Glutamatergic neuron (in vitro differentiated cells): ENCODE data around the gene TOMM40L. TPM values are rescaled to one million over a fixed set of nuclear protein-coding genes. Genes with fewer than 3 reads are reported as not detected.

Experiments
- DNase-seq: peaks from one replicate; pipeline ENCODE4 v3.0.0; 2022
- H3K27ac Mint-ChIP-seq: one replicate; pipeline ENCODE4 v1.8.0; 2020; ENCODE audit warnings: mild to moderate bottlenecking, mixed read lengths, inconsistent platforms; ENCODE audit not compliant: unreplicated experiment
- H3K27me3 Mint-ChIP-seq: one replicate; pipeline ENCODE4 v1.8.0; 2020; ENCODE audit warnings: mild to moderate bottlenecking, moderate library complexity, mixed read lengths, inconsistent platforms; ENCODE audit not compliant: unreplicated experiment
- H3K36me3 Mint-ChIP-seq: one replicate; pipeline ENCODE4 v1.8.0; 2020; ENCODE audit warnings: mild to moderate bottlenecking, mixed read lengths, inconsistent platforms; ENCODE audit not compliant: unreplicated experiment
- H3K4me1 Mint-ChIP-seq: one replicate; pipeline ENCODE4 v1.8.0; 2020; ENCODE audit warnings: mild to moderate bottlenecking, low read depth, mixed read lengths, inconsistent platforms; ENCODE audit not compliant: unreplicated experiment
- H3K4me3 Mint-ChIP-seq: one replicate; pipeline ENCODE4 v1.8.0; 2020; ENCODE audit warnings: mild to moderate bottlenecking, mixed read lengths, inconsistent platforms; ENCODE audit not compliant: unreplicated experiment
- H3K9me3 Mint-ChIP-seq: one replicate; pipeline ENCODE4 v1.8.0; 2020; ENCODE audit warnings: mild to moderate bottlenecking, moderate library complexity, mixed read lengths, inconsistent platforms; ENCODE audit not compliant: unreplicated experiment
- CTCF ChIP-seq: fragments of 200-600 bp; sonication (generic); IDR thresholded peaks from one replicate; pipeline ENCODE4 v1.5.0; 2021; ENCODE audit not compliant: partially characterized antibody, unreplicated experiment
- total RNA-seq: library from RNA; stranded (reverse); fragmentation: NEBNext Ultra II Directional; extraction: Animal tissue kit (Norgen Biotek cat#: 25700); gene quantifications from one replicate; pipeline ENCODE4 v1.2.1, GENCODE V29; 2021; ENCODE audit not compliant: unreplicated experiment

Gene TOMM40L
- total RNA-seq, 1 donor from 2014 or later, result 20.7 TPM

- Mint-ChIP-seq H3K27ac (no peak overlapping the region), H3K9me3 (peaks cover 11% of the 10 kb centered on the region), H3K4me3 (no peak overlapping the region), H3K36me3 (no peaks in the 10 kb centered on the region), H3K4me1 (peaks cover 8% of the 10 kb centered on the region), H3K27me3 (peaks cover 12% of the 10 kb centered on the region)
- DNase-seq, result no peak
- TF ChIP-seq CTCF, result no peak
Observed at GRCh38 chr1:161179698-161180097, 46.2 kb upstream of the TOMM40L start.

GRCh38 chr1:161180639-161181038, 45.2 kb upstream of the TOMM40L start:
- DNase-seq, result no peak

GRCh38 chr1:161182214-161182613, 43.6 kb upstream of the TOMM40L start:
- Mint-ChIP-seq H3K4me1 (peaks cover 14% of the 10 kb centered on the region), H3K27me3 (peaks cover 8% of the 10 kb centered on the region), H3K4me3 (no peak overlapping the region), H3K9me3 (peaks cover 8% of the 10 kb centered on the region), H3K27ac (no peak overlapping the region), H3K36me3 (no peaks in the 10 kb centered on the region)
- TF ChIP-seq CTCF, result no peak
- DNase-seq, result no peak

More at GRCh38 chr1:161180639-161181038, 45.2 kb upstream of the TOMM40L start:
- peaks cover 12% of the 10 kb centered on the region for H3K27me3 Mint-ChIP-seq
- peak; percentile 19 for TF ChIP-seq CTCF
- H3K36me3 Mint-ChIP-seq, result no peaks in the 10 kb centered on the region
- H3K4me1 Mint-ChIP-seq, result peaks cover 14% of the 10 kb centered on the region
- H3K27ac Mint-ChIP-seq, result no peak overlapping the region
- peaks cover 9% of the 10 kb centered on the region for H3K9me3 Mint-ChIP-seq
- H3K4me3 Mint-ChIP-seq, result no peak overlapping the region

GRCh38 chr1:161185282-161185682, 40.6 kb upstream of the TOMM40L start:
- Mint-ChIP-seq H3K4me3 (no peak overlapping the region), H3K4me1 (peaks cover 6% of the 10 kb centered on the region), H3K27ac (no peak overlapping the region), H3K9me3 (peaks cover 1% of the 10 kb centered on the region), H3K27me3 (peaks cover 2% of the 10 kb centered on the region), H3K36me3 (no peaks in the 10 kb centered on the region)
- DNase-seq, result no peak
- no peak for TF ChIP-seq CTCF

GRCh38 chr1:161185732-161186311, 40.0 kb upstream of the TOMM40L start:
- no peak for DNase-seq
- Mint-ChIP-seq H3K4me3 (no peak overlapping the region), H3K36me3 (no peaks in the 10 kb centered on the region), H3K27me3 (peaks cover 2% of the 10 kb centered on the region), H3K27ac (no peak overlapping the region), H3K4me1 (peaks cover 6% of the 10 kb centered on the region), H3K9me3 (peaks cover 1% of the 10 kb centered on the region)
- no peak for TF ChIP-seq CTCF
